ENCODE results near the gene FBLN5.

Gene FBLN5

DNA sequence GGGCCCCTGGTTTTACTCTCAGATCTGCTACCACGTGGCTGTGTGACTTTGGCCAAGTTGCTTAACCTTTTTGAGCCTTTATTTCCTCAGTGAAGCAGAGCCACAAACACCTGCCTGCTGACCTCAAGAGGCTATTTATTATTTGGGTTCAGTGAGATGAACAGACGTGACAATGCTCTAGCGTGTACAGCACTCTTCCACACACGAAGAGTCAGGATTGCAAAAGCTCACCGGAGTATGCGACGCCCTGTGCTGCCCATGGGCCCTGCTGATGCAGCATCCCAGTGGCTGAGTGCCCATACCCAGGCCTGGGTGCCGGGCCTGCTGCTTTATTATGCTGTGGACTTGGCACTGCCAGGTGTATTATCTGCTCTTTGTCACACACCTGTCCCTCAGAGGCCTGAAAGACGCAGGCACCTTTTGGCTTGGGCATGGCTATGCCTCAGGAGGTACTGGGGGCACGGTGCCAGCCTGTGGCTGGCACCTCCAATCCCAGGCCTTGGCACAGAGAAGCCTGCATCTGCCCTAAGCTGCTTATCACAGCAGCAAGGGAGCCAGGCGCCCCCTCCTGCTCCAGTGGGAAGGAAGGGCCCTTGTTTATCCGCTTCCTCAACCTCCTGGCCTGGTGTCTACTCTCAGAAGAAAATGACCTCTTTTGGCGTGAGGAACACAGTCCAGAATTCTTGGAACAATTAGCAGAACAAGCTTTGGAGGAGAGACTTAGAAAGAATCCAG is 57.9 kb downstream of the FBLN5 start:
- H3K4me1 ChIP-seq (ENCODE audit: control insufficient read depth, insufficient read depth, low read length), result no peaks in the 10 kb centered on the region
- no peaks in the 10 kb centered on the region for H3K36me3 ChIP-seq (ENCODE audit: control insufficient read depth, insufficient read depth, low read length)
- no peaks in the 10 kb centered on the region for H3K27me3 ChIP-seq (ENCODE audit: control insufficient read depth, insufficient read depth, low read length)
- no peak overlapping the region for H3K4me3 ChIP-seq (ENCODE audit: low read depth, low read length)
- H3K9me3 ChIP-seq (ENCODE audit: control insufficient read depth, insufficient read depth, low read length), result no peaks in the 10 kb centered on the region
- H3K9ac ChIP-seq (ENCODE audit: low read depth, low read length), result no peak overlapping the region

- Histone ChIP-seq H3K27me3 (ENCODE audit: control insufficient read depth, insufficient read depth, low read length) (no peaks in the 10 kb centered on the region), H3K4me1 (ENCODE audit: control insufficient read depth, insufficient read depth, low read length) (no peaks in the 10 kb centered on the region), H3K36me3 (ENCODE audit: control insufficient read depth, insufficient read depth, low read length) (no peaks in the 10 kb centered on the region), H3K9ac (ENCODE audit: low read depth, low read length) (no peak overlapping the region), H3K9me3 (ENCODE audit: control insufficient read depth, insufficient read depth, low read length) (no peaks in the 10 kb centered on the region), H3K4me3 (ENCODE audit: low read depth, low read length) (no peak overlapping the region)
These were observed 58.6 kb downstream of the FBLN5 start for GRCh38 chr14:91888641-91889476.

GRCh38 chr14:91886961-91887360 is 60.5 kb downstream of the FBLN5 start:
- Histone ChIP-seq H3K4me1 (ENCODE audit: control insufficient read depth, insufficient read depth, low read length) (no peaks in the 10 kb centered on the region), H3K36me3 (ENCODE audit: control insufficient read depth, insufficient read depth, low read length) (no peaks in the 10 kb centered on the region)

DNA sequence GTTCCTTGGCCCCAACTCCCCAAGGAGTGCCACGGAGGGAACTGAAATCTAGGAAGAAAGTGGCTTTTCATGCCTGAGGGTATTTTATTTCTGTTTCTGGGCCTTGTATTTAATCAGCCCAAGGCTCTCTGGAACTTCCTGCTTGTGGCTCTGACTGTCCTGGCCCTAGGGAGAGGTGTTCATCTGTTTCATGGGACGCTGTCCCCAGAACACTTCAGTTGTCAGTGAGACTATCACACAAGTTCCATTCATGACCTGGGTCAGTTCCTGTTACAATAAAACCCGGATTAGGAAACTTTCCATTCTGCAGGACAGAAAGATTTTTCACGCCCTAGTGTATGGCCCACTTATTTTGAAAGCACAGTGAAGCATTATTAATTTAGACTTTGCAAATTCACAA is 61.7 kb downstream of the FBLN5 start:
- Histone ChIP-seq H3K4me1 (ENCODE audit: control insufficient read depth, insufficient read depth, low read length) (no peaks in the 10 kb centered on the region), H3K27me3 (ENCODE audit: control insufficient read depth, insufficient read depth, low read length) (no peaks in the 10 kb centered on the region), H3K36me3 (ENCODE audit: control insufficient read depth, insufficient read depth, low read length) (no peaks in the 10 kb centered on the region), H3K9me3 (ENCODE audit: control insufficient read depth, insufficient read depth, low read length) (no peaks in the 10 kb centered on the region), H3K4me3 (ENCODE audit: low read depth, low read length) (no peak overlapping the region), H3K9ac (ENCODE audit: low read depth, low read length) (no peak overlapping the region)

More at GRCh38 chr14:91886961-91887360, 60.5 kb downstream of the FBLN5 start:
- H3K9ac ChIP-seq (ENCODE audit: low read depth, low read length), result no peak overlapping the region
- H3K27me3 ChIP-seq (ENCODE audit: control insufficient read depth, insufficient read depth, low read length), result no peaks in the 10 kb centered on the region
- H3K4me3 ChIP-seq (ENCODE audit: low read depth, low read length), result no peak overlapping the region
- H3K9me3 ChIP-seq (ENCODE audit: control insufficient read depth, insufficient read depth, low read length), result no peaks in the 10 kb centered on the region

DNA sequence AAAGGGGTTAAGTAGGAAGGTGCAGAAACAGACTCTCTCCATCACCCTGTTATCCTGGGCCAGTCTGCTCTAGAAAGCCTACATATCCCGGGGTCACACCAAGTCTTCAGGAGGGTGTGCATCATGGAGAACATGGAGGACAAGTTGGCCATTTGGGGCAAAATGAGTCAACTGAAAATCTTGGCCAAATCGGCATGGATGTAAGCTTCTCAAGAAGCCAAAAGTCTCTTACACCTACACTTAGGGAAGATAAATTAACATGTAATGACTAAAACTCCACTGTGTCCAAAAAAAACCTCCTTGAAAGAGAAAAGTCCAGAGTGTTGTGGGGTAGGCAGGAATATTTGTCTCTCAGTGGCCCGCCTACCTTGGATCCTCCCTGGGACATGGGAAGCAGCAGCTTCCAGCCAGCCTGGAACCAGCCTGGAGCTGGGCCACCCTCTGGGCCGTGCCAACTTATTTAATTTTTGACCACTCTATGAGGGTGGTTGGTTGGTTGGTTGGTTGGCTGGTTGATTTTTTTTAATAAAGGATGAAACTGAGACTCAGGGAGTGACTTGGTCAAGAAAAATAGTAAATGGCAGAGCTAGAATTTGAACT is 62.3 kb downstream of the FBLN5 start:
- no peaks in the 10 kb centered on the region for H3K4me1 ChIP-seq (ENCODE audit: control insufficient read depth, insufficient read depth, low read length)
- H3K36me3 ChIP-seq (ENCODE audit: control insufficient read depth, insufficient read depth, low read length), result no peaks in the 10 kb centered on the region
- no peaks in the 10 kb centered on the region for H3K9me3 ChIP-seq (ENCODE audit: control insufficient read depth, insufficient read depth, low read length)
- H3K9ac ChIP-seq (ENCODE audit: low read depth, low read length), result no peak overlapping the region
- no peak overlapping the region for H3K4me3 ChIP-seq (ENCODE audit: low read depth, low read length)
- no peaks in the 10 kb centered on the region for H3K27me3 ChIP-seq (ENCODE audit: control insufficient read depth, insufficient read depth, low read length)

DNA sequence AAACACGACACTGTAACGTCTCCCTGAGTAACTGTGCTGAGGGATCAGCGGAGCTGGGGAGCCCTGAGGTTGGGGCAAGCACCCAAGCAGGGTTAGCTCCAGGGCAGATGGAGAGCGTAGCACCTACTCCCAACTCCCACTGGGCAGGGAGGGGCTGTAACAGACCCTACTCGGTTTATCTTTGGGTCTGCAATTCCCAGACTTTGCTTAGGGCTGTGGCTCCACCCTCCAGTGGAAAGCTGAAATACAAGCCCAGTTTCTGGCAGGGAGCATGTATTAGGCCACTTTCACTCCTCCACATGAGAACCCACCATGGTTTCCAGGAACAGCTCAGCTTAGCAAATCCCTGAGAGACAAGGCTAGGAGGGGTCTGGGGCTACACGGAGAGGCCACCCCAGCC is 62.8 kb downstream of the FBLN5 start:
- H3K9ac ChIP-seq (ENCODE audit: low read depth, low read length), result no peak overlapping the region
- H3K4me3 ChIP-seq (ENCODE audit: low read depth, low read length), result no peak overlapping the region
- H3K36me3 ChIP-seq (ENCODE audit: control insufficient read depth, insufficient read depth, low read length), result no peaks in the 10 kb centered on the region

GRCh38 chr14:91883753-91884152 is 63.7 kb downstream of the FBLN5 start:
- Histone ChIP-seq H3K36me3 (ENCODE audit: control insufficient read depth, insufficient read depth, low read length) (no peaks in the 10 kb centered on the region), H3K4me1 (ENCODE audit: control insufficient read depth, insufficient read depth, low read length) (no peaks in the 10 kb centered on the region), H3K27me3 (ENCODE audit: control insufficient read depth, insufficient read depth, low read length) (no peaks in the 10 kb centered on the region), H3K4me3 (ENCODE audit: low read depth, low read length) (no peak overlapping the region), H3K9me3 (ENCODE audit: control insufficient read depth, insufficient read depth, low read length) (no peaks in the 10 kb centered on the region), H3K9ac (ENCODE audit: low read depth, low read length) (no peak overlapping the region)

More for the DNA sequence above, 62.8 kb downstream of the FBLN5 start:
- H3K9me3 ChIP-seq (ENCODE audit: control insufficient read depth, insufficient read depth, low read length), result no peaks in the 10 kb centered on the region
- no peaks in the 10 kb centered on the region for H3K4me1 ChIP-seq (ENCODE audit: control insufficient read depth, insufficient read depth, low read length)
- H3K27me3 ChIP-seq (ENCODE audit: control insufficient read depth, insufficient read depth, low read length), result no peaks in the 10 kb centered on the region

- Histone ChIP-seq H3K27me3 (ENCODE audit: control insufficient read depth, insufficient read depth, low read length) (no peaks in the 10 kb centered on the region), H3K9ac (ENCODE audit: low read depth, low read length) (no peak overlapping the region), H3K9me3 (ENCODE audit: control insufficient read depth, insufficient read depth, low read length) (no peaks in the 10 kb centered on the region), H3K36me3 (ENCODE audit: control insufficient read depth, insufficient read depth, low read length) (no peaks in the 10 kb centered on the region), H3K4me1 (ENCODE audit: control insufficient read depth, insufficient read depth, low read length) (no peaks in the 10 kb centered on the region), H3K4me3 (ENCODE audit: low read depth, low read length) (no peak overlapping the region)
These were observed 64.7 kb downstream of the FBLN5 start for GRCh38 chr14:91882776-91883175.

GRCh38 chr14:91882369-91882768 is 65.1 kb downstream of the FBLN5 start:
- no peak overlapping the region for H3K4me3 ChIP-seq (ENCODE audit: low read depth, low read length)
- no peak overlapping the region for H3K9ac ChIP-seq (ENCODE audit: low read depth, low read length)
- H3K27me3 ChIP-seq (ENCODE audit: control insufficient read depth, insufficient read depth, low read length), result no peaks in the 10 kb centered on the region
- no peaks in the 10 kb centered on the region for H3K36me3 ChIP-seq (ENCODE audit: control insufficient read depth, insufficient read depth, low read length)
- H3K9me3 ChIP-seq (ENCODE audit: control insufficient read depth, insufficient read depth, low read length), result no peaks in the 10 kb centered on the region
- no peaks in the 10 kb centered on the region for H3K4me1 ChIP-seq (ENCODE audit: control insufficient read depth, insufficient read depth, low read length)

DNA sequence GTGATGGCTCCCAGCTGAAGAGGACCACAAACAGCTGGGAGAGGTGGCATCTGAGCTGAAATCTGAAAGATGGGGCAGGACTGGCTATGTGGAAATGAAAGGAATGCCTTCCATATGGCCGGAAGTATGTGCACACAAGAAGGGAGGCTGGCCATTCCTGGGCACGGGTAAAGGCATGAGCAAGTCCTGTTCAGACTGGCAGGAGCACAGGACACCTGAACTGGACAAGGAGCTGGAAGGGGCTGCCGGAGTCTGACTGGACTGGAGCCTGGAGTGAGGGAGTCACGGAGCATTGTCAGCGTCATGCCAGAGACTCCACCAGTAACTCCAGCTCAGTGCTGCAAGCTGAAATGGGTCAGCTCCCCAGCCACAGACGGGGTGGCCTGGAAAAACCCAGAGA is 68.3 kb downstream of the FBLN5 start:
- Histone ChIP-seq H3K9ac (ENCODE audit: low read depth, low read length) (no peak overlapping the region), H3K27me3 (ENCODE audit: control insufficient read depth, insufficient read depth, low read length) (no peaks in the 10 kb centered on the region), H3K4me3 (ENCODE audit: low read depth, low read length) (no peak overlapping the region), H3K4me1 (ENCODE audit: control insufficient read depth, insufficient read depth, low read length) (no peaks in the 10 kb centered on the region), H3K36me3 (ENCODE audit: control insufficient read depth, insufficient read depth, low read length) (no peaks in the 10 kb centered on the region), H3K9me3 (ENCODE audit: control insufficient read depth, insufficient read depth, low read length) (no peaks in the 10 kb centered on the region)

GRCh38 chr14:91878274-91878673 is 69.2 kb downstream of the FBLN5 start:
- Histone ChIP-seq H3K36me3 (ENCODE audit: control insufficient read depth, insufficient read depth, low read length) (no peaks in the 10 kb centered on the region), H3K4me3 (ENCODE audit: low read depth, low read length) (no peak overlapping the region), H3K4me1 (ENCODE audit: control insufficient read depth, insufficient read depth, low read length) (no peaks in the 10 kb centered on the region), H3K9ac (ENCODE audit: low read depth, low read length) (no peak overlapping the region), H3K27me3 (ENCODE audit: control insufficient read depth, insufficient read depth, low read length) (no peaks in the 10 kb centered on the region), H3K9me3 (ENCODE audit: control insufficient read depth, insufficient read depth, low read length) (no peaks in the 10 kb centered on the region)
